ENCODE measurements around the gene PDE4D. TPM values are rescaled to one million over a fixed set of nuclear protein-coding genes. Genes with fewer than 3 reads are reported as not detected.

Gene PDE4D
- total RNA-seq, 2 experiments from 2014 or later: 0.50 to 0.51 TPM

DNA sequence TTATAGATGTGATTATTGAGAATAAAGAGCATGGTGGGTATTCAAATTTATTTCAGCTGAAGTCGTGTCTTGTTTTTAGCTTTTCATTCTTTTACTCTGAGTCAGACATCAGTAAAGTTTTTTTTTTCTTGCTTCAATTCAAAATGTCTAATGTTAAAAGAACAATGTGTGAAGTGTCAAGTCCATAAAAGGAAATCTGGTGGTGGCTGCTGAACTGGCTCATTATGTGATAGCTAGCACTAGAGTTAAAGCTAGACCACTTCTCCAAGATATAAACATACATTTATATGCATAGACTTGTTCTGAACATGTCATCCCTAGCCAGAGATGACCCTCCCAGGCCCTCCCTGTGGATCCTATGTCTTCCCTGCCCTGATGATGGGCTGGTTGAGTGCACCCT is 972.4 kb downstream of the PDE4D start:
- no peak overlapping the region for H3K4me3 ChIP-seq (ENCODE audit: low read depth, low read length, poor library complexity, severe bottlenecking)
- no peaks in the 10 kb centered on the region for H3K4me1 ChIP-seq (ENCODE audit: insufficient read depth, low read length, poor library complexity, severe bottlenecking)
- no peaks in the 10 kb centered on the region for H3K79me2 ChIP-seq (ENCODE audit: insufficient read depth, low read depth, low read length)
- no peak overlapping the region for H2AFZ ChIP-seq (ENCODE audit: low read length)
- TF ChIP-seq CTCF (conservative IDR thresholded peaks at IDR 0.05; ENCODE audit: low read length): no peak
- TF ChIP-seq EZH2phosphoT487 (IDR thresholded peaks at IDR 0.05; ENCODE audit: borderline replicate concordance, low read depth, low read length): no peak
- no peak overlapping the region for H3K4me2 ChIP-seq (ENCODE audit: low read length)
- intact Hi-C loops (cut with micrococcal nuclease; ENCODE audit: unreplicated experiment): no loop called here
- no peaks in the 10 kb centered on the region for H3K36me3 ChIP-seq (ENCODE audit: insufficient read depth, low read length)
- no peaks in the 10 kb centered on the region for H3K9me3 ChIP-seq (ENCODE audit: low read length)
- ChIA-PET CTCF (ENCODE audit: unreplicated experiment) (no interaction called here), POLR2A (no interaction called here)
- no TSS peak for BruUV-seq (replicated peaks)
- H3K9me2 ChIP-seq (ENCODE audit: insufficient read depth, low read length): no peaks in the 10 kb centered on the region
- H4K20me1 ChIP-seq (ENCODE audit: insufficient read depth, low read length): no peaks in the 10 kb centered on the region
- no peak overlapping the region for H3K27ac ChIP-seq (ENCODE audit: low read depth, low read length, poor library complexity, severe bottlenecking)
- no peak for DNase-seq (ENCODE audit: low spot score)

GRCh38 chr5:58919833-58920232 is 973.7 kb downstream of the PDE4D start:
- H3K4me2 ChIP-seq (ENCODE audit: low read length): no peak overlapping the region
- no peaks in the 10 kb centered on the region for H4K20me1 ChIP-seq (ENCODE audit: insufficient read depth, low read length)
- ChIA-PET POLR2A (no interaction called here), CTCF (ENCODE audit: unreplicated experiment) (no interaction called here)
- no TSS peak for BruUV-seq (replicated peaks)
- H3K9me3 ChIP-seq (ENCODE audit: low read length): no peaks in the 10 kb centered on the region
- no peak for DNase-seq (ENCODE audit: low spot score)
- H3K4me1 ChIP-seq (ENCODE audit: insufficient read depth, low read length, poor library complexity, severe bottlenecking): no peaks in the 10 kb centered on the region
- no peak overlapping the region for H3K27ac ChIP-seq (ENCODE audit: low read depth, low read length, poor library complexity, severe bottlenecking)
- no peak overlapping the region for H2AFZ ChIP-seq (ENCODE audit: low read length)
- no peaks in the 10 kb centered on the region for H3K9me2 ChIP-seq (ENCODE audit: insufficient read depth, low read length)
- intact Hi-C loops (cut with micrococcal nuclease; ENCODE audit: unreplicated experiment): no loop called here
- H3K79me2 ChIP-seq (ENCODE audit: insufficient read depth, low read depth, low read length): no peaks in the 10 kb centered on the region
- TF ChIP-seq CTCF (conservative IDR thresholded peaks at IDR 0.05; ENCODE audit: low read length): no peak
- TF ChIP-seq EZH2phosphoT487 (IDR thresholded peaks at IDR 0.05; ENCODE audit: borderline replicate concordance, low read depth, low read length): no peak
- H3K36me3 ChIP-seq (ENCODE audit: insufficient read depth, low read length): no peaks in the 10 kb centered on the region
- no peak overlapping the region for H3K4me3 ChIP-seq (ENCODE audit: low read depth, low read length, poor library complexity, severe bottlenecking)

Small RNA genes lying within 50 kb of the gene (microRNA-seq; reads per million reads assigned to microRNA genes)
- not detected for gene MIR582 (ENCODE audit: borderline replicate concordance)

Small RNA genes lying within 50 kb of the gene (small RNA-seq; reads per million reads assigned to genes)
- not detected for gene MIR582
